ENCODE data around the gene SLC7A9. TPM values are rescaled to one million over a fixed set of nuclear protein-coding genes. Genes with fewer than 3 reads are reported as not detected.

The SLC7A9 gene
- total RNA-seq, 2 donors from 2014 or later: 0.28 TPM; not detected in 1

DNA sequence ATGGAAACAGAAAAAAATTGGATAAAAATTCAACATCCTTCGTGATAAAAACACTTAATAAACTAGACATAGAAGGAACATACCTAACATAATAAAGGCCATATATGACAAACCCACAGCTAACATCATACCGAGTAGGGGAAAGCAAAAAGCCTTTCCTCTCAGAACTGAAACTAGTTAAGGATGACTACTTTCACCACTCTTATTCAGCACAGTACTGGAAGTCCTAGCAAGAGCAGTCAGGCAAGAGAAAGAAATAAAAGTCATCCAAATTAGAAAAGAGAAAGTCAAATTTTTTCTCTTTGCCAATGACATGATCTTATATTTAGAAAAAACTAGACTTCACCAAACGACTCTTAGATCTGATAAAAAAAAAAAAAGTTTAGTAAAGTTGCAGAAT lies 25.8 kb upstream of the SLC7A9 start:
- TF ChIP-seq POLR2A (IDR thresholded peaks at IDR 0.05) (no peak), CTCF (IDR thresholded peaks at IDR 0.05) (no peak), POLR2AphosphoS5 (IDR thresholded peaks at IDR 0.05) (no peak)
- WGBS: 93% methylated on average over 3 of the region's 3 CpGs
- no peak overlapping the region for H3K27ac ChIP-seq
- no peaks in the 10 kb centered on the region for H3K4me1 ChIP-seq (replicated peaks)
- intact Hi-C loops (cut with DNase I): no loop called here
- no peak for DNase-seq (ENCODE audit: low spot score)
- H3K27me3 ChIP-seq (replicated peaks; ENCODE audit: insufficient read depth): no peaks in the 10 kb centered on the region
- H3K4me3 ChIP-seq: no peak overlapping the region
- no peaks in the 10 kb centered on the region for H3K36me3 ChIP-seq
- no peaks in the 10 kb centered on the region for H3K9me3 ChIP-seq

GRCh38 chr19:32891609-32892008 lies 22.0 kb upstream of the SLC7A9 start:
- intact Hi-C loops (cut with DNase I): no loop called here
- Histone ChIP-seq H3K27me3 (replicated peaks; ENCODE audit: insufficient read depth) (no peaks in the 10 kb centered on the region), H3K27ac (no peak overlapping the region), H3K36me3 (no peaks in the 10 kb centered on the region), H3K4me1 (replicated peaks) (no peaks in the 10 kb centered on the region), H3K9me3 (no peaks in the 10 kb centered on the region), H3K4me3 (no peak overlapping the region)
- no peak for DNase-seq (ENCODE audit: low spot score)
- TF ChIP-seq POLR2AphosphoS5 (IDR thresholded peaks at IDR 0.05): no peak
- no peak for TF ChIP-seq POLR2A (IDR thresholded peaks at IDR 0.05)
- no peak for TF ChIP-seq CTCF (IDR thresholded peaks at IDR 0.05)
- WGBS: 94% methylated on average over 2 of the region's 2 CpGs

- intact Hi-C loops (cut with DNase I): no loop called here
- Histone ChIP-seq H3K27ac (no peak overlapping the region), H3K4me1 (replicated peaks) (no peaks in the 10 kb centered on the region), H3K36me3 (no peaks in the 10 kb centered on the region), H3K4me3 (no peak overlapping the region), H3K9me3 (no peaks in the 10 kb centered on the region), H3K27me3 (replicated peaks; ENCODE audit: insufficient read depth) (no peaks in the 10 kb centered on the region)
- no peak for TF ChIP-seq POLR2A (IDR thresholded peaks at IDR 0.05)
- no peak for TF ChIP-seq POLR2AphosphoS5 (IDR thresholded peaks at IDR 0.05)
- no peak for TF ChIP-seq CTCF (IDR thresholded peaks at IDR 0.05)
- DNase-seq (ENCODE audit: low spot score): no peak
- WGBS: 98% methylated on average over 10 of the region's 10 CpGs
Measured at GRCh38 chr19:32890841-32891240, 21.3 kb upstream of the SLC7A9 start.

DNA sequence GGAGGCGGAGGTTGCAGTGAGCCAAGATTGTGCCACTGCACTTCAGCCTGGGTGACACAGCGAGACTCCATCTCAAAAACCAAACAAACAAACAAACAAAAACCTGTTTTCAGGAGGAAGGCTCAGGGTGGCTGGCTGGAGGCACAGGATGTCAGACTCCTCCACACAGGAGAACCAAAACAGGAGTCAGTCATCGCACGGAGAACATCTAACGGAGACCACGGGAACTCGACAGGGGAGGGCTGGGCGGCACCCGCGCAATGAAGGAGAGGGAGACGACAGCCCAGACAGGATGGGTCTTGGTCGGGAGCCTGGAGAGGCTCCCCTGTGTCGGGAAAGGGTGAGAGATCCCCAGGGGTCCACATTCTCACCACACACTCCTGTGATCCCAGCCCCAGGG lies 20.8 kb upstream of the SLC7A9 start:
- no peaks in the 10 kb centered on the region for H3K27me3 ChIP-seq (replicated peaks; ENCODE audit: insufficient read depth)
- no peaks in the 10 kb centered on the region for H3K36me3 ChIP-seq
- H3K9me3 ChIP-seq: no peaks in the 10 kb centered on the region
- WGBS: 92% methylated on average over 13 of the region's 13 CpGs
- intact Hi-C loops (cut with DNase I): no loop called here
- H3K27ac ChIP-seq: no peak overlapping the region
- H3K4me3 ChIP-seq: no peak overlapping the region
- no peak for DNase-seq (ENCODE audit: low spot score)
- H3K4me1 ChIP-seq (replicated peaks): no peaks in the 10 kb centered on the region
- TF ChIP-seq POLR2AphosphoS5 (IDR thresholded peaks at IDR 0.05): no peak
- no peak for TF ChIP-seq POLR2A (IDR thresholded peaks at IDR 0.05)
- no peak for TF ChIP-seq CTCF (IDR thresholded peaks at IDR 0.05)

DNA sequence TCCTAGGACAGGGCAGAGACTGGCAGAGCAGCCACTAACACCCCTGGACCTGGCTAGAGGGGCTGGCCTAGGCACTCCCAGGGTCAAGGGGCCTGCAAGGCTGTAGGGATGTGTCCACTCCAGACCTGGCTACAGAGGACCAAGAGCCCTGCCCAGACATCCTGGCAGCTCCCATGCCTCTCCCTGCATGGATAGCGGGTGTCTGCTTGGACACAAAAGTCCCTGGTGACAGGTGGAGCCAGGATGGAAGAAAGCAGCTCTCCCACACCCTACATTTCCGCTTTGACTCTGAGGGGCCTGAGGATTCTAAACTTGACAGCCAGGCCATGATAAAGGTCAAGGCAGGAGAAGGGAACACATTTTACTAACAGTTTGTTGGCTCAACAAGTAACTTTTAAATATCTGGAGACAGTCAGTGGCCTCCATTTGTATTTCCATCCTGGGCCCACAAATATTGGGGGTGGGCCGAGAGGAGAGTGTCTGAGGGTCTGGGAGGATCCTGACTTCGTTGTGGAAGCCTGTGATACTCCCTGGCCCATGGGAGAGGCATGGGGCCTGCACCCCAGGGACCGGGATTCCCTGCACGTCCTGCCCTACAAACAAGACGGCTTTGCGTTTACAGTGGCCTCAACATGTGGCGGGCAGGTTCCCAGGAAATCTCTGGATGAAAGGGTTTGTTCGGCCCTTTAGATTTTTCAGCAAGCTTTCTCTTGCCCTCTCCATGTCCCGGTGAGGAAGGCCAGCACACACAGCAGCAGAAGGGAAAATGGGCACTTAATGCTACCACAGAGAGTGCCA lies 19.8 kb upstream of the SLC7A9 start:
- Histone ChIP-seq H3K4me3 (no peak overlapping the region), H3K27ac (no peak overlapping the region), H3K36me3 (no peaks in the 10 kb centered on the region), H3K27me3 (replicated peaks; ENCODE audit: insufficient read depth) (no peaks in the 10 kb centered on the region), H3K9me3 (no peaks in the 10 kb centered on the region), H3K4me1 (replicated peaks) (no peaks in the 10 kb centered on the region)
- intact Hi-C loops (cut with DNase I): no loop called here
- TF ChIP-seq CTCF (IDR thresholded peaks at IDR 0.05) (no peak), POLR2AphosphoS5 (IDR thresholded peaks at IDR 0.05) (no peak), POLR2A (IDR thresholded peaks at IDR 0.05) (no peak)
- no peak for DNase-seq (ENCODE audit: low spot score)
- WGBS: 94% methylated on average over 11 of the region's 11 CpGs
